22Rv1 (cell line): ENCODE measurements around the gene RNF152.
"Not testable (repeated sequence)": the region's sequence is repeated elsewhere in the genome, so short reads cannot be mapped to it uniquely, and the experiment has no call there.

ENCODE experiments used
- H3K27ac ChIP-seq: fragments of 450-650 bp; 2 replicates; pipeline ENCODE4 v1.5.1; 2017
- ZFX ChIP-seq: fragments of 450-650 bp; IDR thresholded peaks from 2 replicates; pipeline ENCODE4 v1.6.1; 2017; ENCODE audit warnings: antibody characterized with exemption, borderline replicate concordance
- TF ChIP-seq, protein P1 (sequence below): fragments of 450-650 bp; IDR thresholded peaks from 2 replicates; pipeline ENCODE4 v1.5.1; 2017; ENCODE audit warnings: mild to moderate bottlenecking

RNF152 gene

DNA sequence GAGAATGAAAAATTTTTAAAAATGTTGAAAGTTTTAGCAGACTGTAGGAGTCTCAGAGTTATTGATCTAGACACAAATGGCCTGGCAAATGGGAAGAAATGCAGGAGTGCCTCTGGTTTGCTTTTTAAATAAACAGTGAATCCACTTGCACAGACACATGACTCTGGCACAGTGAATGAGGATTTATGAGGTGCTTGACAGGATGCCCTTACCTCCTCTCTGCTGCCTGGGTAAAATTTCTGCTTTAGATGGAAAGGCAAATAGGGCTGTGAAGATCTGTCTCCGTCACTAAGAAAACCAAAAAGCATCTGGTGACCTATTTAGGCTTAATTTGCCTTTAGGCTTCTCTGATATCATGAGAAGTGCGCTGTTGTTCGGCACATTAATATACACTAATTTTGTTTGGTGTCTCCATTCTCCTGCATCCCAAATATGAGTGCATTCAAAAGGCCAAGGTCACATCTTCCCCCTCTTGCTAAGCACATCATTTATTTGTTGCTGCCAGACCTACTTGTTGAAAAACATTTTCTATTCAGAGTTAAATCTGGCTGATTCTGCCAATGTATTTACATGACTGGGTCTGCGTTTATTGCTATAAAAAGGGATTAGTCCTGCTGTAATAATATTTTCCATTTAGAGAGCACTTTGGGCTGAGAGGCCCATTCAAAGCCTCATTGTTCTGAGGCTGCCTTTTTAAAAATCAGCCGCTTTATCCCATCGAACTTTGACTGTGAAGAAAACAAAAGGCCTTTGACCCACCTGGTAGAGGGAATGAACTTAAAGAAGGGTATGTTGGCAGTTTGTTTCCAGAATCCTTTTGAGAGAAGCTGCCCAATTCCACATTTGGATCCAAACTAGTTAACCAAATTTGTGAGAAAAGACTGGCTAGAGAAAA, 94.9 kb downstream of the RNF152 start:
- TF ChIP-seq, protein P1, sequence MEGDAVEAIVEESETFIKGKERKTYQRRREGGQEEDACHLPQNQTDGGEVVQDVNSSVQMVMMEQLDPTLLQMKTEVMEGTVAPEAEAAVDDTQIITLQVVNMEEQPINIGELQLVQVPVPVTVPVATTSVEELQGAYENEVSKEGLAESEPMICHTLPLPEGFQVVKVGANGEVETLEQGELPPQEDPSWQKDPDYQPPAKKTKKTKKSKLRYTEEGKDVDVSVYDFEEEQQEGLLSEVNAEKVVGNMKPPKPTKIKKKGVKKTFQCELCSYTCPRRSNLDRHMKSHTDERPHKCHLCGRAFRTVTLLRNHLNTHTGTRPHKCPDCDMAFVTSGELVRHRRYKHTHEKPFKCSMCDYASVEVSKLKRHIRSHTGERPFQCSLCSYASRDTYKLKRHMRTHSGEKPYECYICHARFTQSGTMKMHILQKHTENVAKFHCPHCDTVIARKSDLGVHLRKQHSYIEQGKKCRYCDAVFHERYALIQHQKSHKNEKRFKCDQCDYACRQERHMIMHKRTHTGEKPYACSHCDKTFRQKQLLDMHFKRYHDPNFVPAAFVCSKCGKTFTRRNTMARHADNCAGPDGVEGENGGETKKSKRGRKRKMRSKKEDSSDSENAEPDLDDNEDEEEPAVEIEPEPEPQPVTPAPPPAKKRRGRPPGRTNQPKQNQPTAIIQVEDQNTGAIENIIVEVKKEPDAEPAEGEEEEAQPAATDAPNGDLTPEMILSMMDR = no peak
- H3K27ac ChIP-seq = no peak overlapping the region

DNA sequence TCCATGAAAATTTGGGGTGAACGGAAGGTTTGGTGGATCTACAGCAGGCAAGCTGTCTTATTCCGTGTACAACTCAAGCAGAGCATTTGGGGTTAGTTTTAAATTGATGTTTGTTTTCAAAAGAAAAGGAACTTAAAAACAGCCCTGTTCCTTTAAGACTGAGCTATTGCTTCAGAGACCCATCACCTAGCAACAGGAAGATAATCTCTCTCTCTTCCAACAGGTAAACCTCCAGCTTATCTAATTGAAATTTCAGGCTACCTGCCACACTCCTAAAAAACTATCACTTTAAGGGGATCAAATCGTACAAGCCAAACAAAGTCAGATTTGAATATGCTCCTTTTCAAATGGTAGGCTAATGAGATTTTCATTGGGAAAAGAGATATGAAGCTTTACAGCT, 101.8 kb downstream of the RNF152 start:
- no peak overlapping the region for H3K27ac ChIP-seq
- TF ChIP-seq, protein P1 = no peak
- TF ChIP-seq ZFX = no peak

DNA sequence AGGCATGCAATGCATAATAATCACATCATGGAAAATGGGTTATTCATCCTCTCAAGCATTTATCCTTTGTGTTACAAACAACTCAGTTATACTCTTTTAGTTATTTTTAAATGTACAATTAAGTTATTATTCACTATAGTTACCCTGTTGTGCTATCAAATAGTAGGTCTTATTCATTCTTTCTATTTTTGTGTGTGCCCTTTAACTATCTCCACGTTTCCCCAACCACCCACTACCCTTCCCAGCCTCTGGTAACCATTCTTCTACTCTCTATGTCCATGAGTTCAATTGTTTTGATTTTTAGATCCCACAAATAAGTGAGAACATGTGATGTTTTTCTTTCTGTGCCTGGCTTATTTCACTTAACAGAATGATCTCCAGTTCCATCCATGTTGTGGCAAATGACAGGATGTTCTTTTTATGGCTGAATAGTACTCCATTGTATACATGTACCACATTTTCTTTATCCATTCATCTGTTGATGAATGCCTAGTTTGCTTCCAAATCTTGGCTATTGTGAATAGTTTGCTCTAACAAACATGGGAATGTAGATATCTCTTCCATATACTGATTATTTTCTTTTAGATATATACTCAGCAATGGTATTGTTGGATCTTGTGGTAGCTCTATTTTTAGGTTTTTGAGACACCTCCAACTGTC, 105.7 kb downstream of the RNF152 start:
- not testable (repeated sequence) for H3K27ac ChIP-seq

DNA sequence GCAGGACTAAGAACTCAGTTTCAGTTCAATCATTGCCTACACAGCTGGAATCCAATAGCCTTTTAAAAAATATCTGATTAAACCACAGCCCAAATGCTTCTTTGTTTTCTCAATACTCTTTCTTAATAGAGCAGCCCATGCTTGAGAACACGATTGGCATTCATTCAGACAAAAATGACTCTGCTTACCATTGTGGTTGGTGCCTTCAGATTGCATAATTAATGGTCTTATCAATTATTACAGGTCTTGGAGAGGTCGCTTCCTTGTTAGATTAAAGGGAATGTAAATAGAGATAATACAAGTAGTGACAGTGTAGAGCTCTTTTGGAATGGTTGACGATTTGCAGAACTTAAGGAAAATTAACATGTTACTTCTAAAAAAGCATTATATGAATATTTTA, 107.2 kb downstream of the RNF152 start:
- TF ChIP-seq, protein P1 = no peak
- no peak for TF ChIP-seq ZFX
- no peak overlapping the region for H3K27ac ChIP-seq

DNA sequence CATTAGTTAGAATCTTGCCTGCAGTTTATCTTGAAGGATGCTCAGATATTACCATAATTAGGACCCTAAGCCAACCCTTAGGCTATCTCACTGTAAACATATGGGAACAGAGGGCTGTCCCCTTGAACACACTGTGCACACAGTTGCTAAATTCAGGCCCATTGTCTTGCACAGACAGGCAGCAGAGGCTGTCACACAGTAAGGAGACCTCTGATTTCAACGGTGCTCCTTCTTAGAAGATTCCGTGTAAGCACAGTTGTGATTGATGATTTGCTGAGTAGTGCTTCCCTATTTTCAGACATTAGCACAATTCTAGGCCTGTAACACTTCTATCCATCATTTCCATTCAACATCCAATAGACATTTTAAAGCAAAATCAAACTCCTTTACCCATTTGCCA, 108.0 kb downstream of the RNF152 start:
- TF ChIP-seq, protein P1 = no peak
- TF ChIP-seq ZFX = no peak
- H3K27ac ChIP-seq = no peak overlapping the region

DNA sequence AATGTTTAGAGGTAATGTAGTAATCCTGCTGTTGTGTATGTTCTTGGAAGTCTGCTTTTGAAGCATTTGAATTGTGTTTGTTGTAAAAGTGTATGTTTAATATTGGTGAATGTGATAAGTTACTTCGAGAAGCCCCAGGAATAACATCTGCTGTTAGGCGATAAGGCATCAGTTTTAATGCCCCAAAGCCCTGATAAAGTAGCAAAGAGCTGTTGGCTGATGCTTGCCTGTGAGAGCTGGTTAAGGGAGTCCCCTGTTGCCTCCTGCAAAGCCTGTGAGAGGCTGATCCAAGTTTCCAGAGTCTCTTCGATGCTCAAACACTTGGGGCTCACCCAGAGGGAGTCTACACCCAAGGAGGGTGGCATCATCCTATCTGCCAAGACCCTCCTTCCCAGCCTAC, 110.3 kb downstream of the RNF152 start:
- no peak overlapping the region for H3K27ac ChIP-seq
- TF ChIP-seq ZFX = no peak
- TF ChIP-seq, protein P1 = no peak

DNA sequence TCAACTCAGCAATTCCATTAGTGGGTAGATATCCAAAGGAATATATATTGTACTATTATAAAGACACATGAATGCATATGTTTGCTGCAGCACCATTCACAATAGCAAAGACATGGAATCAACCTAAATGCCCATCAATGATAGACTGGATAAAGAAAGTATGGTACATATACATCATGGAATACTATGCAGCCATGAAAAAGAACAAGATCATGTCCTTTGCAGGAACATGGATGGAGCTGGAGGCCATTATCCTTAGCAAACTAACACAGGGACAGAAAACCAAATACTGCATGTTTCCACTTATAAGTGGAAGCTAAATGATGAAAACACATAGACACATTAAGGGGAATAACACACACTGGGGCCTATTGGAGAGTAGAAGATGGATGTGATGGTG, 116.6 kb downstream of the RNF152 start:
- H3K27ac ChIP-seq = not testable (repeated sequence)

DNA sequence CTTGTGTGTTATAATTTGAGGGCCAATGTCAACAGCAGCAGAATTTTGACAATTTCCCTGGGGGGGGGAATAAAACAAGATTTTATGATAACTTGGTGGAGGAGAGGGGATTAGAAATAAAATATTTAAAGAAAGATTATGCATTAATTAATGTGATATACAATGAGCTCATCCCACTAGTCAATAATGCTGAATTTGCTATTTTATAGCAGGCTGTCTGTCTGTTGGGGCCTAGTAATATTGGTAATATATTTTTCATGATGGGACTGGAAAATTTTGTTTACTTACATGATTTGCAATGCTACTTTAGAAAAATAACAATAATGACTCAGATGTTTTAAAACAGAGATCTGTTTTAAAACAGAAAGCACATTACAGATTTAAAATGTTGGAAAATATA, 118.0 kb downstream of the RNF152 start:
- TF ChIP-seq, protein P1 = no peak
- TF ChIP-seq ZFX = no peak
- H3K27ac ChIP-seq = no peak overlapping the region
